NCI-H510A treated with DMSO at 0.1 percent for 48 hours (cell line): ENCODE measurements around the gene RBMS3.

Source experiments
- DNase-seq: peaks from one replicate; lab custom pipeline; 2025; lab: John Stamatoyannopoulos, UW

The RBMS3 gene

DNA sequence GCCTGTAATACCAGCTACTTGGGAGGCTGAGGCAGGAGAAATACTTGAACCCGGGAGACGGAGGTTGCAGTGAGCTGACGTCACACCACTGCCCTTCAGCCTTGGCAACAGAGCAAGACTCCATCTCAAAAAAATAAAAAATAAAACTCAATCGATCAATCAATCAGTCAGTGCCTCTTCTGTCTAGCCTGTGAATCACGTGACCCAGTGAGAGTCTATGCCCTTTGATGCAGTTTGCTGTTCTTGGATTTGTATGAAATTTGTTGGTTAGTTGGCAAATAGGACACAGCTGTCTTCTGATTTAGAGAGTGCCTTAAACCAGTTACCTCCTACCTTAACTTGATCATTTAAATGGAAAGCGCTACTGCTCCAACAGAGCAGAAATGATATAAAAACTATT is 3.6 kb upstream of the RBMS3 start:
- no peak for DNase-seq

GRCh38 chr3:29279286-29279685 is 1.6 kb upstream of the RBMS3 start:
- DNase-seq = no peak

GRCh38 chr3:29279806-29280205 is 1.1 kb upstream of the RBMS3 start:
- DNase-seq = no peak

GRCh38 chr3:29281094-29281343 is 148 bp downstream of the RBMS3 start:
- no peak for DNase-seq

DNA sequence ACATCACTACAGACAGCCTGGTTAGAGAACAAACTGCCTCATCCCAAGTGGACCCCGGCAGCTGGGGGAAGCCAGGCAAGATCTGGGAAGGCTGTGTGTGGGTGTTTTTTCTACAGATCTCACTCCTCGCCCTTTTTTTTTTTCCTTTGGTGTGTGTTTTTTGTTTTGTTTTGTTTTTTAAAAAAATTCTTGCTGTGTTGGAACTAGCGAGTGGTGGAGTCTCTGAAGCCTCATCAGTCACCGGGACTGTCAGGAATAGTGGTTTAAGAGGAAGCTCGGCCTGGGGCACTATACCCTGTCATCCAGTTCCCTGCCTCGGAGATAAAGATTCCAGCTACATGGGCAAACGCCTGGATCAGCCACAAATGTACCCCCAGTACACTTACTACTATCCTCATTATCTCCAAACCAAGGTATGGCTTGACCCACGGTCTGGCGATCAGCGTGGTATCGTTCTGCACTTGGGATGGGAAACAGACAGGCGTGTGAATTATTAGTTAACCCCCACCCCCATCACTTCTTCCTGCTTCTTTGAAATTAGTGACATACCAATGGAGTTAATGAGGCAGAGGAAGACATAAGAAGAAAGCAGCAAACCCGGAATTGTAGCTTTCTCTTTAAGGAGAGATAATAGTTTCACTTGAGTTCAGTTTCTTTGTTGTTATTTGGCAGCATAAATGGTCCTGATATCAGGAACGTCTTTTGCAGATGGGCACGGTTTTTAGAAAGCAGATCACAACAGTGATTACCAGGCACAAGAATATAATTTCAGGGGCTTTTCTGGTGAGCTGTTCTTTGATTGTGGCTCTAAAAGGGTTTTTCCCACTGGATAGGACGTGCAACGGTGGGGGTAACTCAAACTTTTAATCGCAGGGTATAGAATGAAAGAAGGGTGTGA is 722 bp downstream of the RBMS3 start:
- DNase-seq = no peak

GRCh38 chr3:29282427-29283230 is 1.8 kb downstream of the RBMS3 start:
- DNase-seq = no peak

DNA sequence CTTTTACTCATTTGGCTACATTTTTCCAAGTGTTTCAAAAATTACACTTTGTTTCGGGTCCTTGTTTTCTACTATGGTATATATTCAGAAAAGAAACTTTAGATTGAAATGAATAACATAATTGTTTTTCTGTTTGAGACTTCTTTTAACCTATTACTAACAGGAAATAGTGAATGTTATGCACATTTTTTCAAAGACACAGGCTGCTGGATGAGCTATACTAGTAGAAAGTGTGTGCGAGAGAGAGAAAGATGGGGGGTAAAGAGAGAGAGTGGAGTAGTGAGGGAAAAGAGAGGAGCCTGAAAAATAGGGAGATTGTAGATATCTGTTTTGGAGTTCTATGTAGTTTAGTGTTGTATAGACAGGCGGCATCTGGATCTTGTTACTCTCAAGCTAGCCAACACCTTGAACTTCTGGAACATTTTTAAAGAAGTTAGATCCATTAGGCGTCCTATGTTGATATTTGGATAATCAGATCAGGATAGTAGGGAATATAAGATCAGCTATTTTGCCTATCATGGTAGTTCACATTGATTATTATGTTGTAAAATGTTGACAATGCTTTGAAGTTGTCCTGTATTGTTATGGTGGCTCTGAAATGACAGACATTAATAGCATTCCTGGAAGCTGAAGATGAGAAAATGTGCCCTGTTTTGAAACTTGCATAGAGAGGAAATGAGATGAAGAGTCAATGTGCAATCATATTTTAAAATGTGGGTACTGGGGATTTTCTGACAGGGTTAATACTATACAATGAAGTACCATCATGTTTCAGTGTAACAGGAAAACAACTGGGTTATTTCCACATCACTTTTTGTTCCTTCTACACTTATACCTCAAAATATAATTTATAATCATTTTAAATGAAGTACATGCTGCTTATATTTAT is 2.6 kb downstream of the RBMS3 start:
- DNase-seq = no peak

- no peak for DNase-seq
Observed at GRCh38 chr3:29284497-29284896, 3.6 kb downstream of the RBMS3 start.

GRCh38 chr3:29285471-29286071 is 4.7 kb downstream of the RBMS3 start:
- DNase-seq = no peak

DNA sequence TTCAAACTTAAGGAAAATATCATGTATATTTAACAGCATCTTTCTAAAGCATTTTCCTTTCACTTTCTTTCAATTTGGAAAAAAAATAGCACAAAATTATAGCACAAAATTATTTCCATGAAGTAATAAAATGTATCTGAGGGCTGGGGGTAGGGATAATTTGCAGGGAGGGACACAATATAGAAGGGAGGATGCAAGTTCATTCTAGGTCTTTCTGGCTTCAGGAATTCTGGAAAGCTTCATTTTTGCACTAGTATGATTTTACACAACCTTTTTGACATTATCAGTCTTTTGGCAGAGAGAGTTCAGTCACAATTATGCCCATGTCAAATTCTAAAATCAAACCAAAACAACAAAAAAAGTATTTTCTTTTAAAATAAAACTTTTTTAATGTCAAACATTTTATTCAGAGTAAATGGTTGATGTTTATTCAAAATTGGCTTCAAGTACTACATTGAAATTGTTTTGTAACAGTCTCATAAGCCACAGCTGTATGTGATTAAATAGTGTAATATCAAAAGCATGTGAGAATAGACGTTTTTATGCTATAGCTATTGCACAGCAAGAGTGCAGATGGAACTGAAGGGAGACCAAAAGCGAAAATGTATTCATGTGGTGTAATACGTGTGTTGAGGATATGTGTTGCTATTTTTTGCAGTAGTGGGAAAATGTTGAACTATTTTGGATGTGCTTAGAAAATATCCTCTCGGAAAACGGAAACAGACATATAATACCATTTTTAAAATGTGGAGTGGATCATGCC is 5.8 kb downstream of the RBMS3 start:
- no peak for DNase-seq

DNA sequence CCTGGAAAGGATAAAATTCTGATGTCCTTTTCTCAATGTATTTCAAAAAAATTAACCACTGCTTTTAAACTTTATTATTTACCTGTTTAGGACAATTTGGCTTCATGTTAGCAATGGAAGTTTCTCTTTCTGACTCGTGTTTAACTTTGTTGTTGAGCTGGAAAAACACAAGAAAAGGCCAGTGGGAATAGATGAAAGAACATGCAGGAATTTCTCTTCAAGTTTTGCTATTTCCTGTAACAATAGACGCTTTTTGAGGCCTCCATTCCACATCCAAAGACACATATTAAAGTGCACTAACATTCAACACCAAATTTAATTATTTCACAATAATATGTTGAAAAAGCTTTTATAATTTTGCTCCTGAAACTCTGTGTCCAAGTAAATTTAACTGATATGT is 9.7 kb downstream of the RBMS3 start:
- DNase-seq = no peak

DNA sequence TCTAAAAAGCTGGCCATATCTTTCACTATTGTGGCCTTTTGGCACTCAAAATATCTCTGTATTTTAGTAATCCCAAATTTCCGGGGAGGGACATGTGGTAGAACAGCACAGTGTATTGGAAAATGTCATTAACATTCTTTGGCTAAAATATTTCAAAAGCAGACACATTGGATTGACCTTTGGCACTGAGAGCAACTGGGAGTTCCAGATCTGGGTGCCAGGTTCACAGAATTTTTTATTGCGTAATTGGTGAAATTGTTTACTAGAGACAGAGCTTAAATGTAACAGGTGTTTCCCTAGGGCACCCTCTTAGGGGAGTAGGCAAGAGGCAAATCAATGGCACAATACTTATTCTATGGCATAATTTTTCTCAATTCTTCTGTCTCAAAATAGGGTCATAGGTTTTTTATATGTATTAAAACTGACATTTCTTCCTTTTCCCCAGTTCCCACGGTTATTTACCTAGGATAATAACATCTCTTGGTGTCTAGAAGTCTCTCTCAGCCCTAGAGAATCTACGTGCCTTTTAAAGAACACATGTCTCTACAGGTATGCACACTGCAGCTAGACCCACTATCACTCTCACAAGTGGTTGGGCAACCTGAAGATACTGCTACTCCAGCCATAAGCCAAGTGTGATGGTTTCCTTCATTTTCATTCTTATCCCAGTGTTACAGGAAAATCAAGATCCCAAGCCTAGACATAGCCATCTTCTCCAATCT is 10.6 kb downstream of the RBMS3 start:
- no peak for DNase-seq

DNA sequence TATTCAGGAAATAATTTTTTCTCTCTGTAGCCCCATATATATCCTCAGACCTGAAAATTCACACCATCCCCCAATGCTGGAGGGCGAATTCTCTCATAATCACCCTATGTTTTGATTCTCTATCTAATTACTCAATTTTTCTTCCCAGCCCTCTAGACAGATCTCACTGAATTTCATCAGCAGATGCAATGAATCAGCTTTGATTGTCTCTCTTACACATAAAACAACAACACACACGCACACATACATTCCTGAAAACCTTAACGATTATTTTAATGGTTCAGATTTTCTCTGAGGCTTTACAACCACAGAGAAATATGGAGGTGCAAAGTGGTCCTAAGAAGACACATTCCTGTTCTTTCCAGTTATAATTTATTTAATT is 11.1 kb downstream of the RBMS3 start:
- no peak for DNase-seq

GRCh38 chr3:29293421-29293820 is 12.6 kb downstream of the RBMS3 start:
- no peak for DNase-seq

- no peak for DNase-seq
Observed at GRCh38 chr3:29297998-29298397, 17.1 kb downstream of the RBMS3 start.

DNA sequence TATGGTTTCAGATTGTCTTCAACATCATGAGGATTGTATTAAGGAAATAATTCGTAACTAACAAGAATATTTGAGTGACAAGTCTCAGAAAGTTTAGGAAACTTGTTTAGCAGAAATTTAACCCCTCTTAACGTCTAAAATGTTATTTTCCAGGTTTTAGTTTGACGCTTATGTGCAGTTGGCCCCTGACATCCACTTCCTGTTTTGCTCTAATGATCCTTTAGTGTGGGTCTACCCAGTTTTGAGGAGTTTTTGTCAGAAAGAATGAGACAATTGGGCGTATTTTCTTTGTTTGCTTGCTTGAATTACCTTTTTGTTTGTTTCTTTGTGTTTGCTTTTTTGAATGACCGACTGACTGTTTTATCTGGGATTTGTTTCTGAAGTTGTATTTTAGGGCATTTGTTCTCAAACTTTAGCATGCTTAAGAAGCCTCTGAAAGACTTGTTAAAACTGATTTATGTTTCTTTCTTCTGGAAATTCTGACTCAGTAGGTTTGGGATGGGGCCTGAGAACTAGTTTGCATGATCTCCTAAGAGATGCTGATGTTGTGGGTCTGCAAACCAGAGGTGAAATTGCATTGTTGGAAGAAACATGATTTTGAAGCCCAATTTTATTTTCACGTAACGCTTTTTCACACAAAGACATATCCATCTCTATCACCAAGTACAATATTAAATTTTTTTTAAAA is 20.6 kb downstream of the RBMS3 start:
- DNase-seq = no peak

- no peak for DNase-seq
Observed at GRCh38 chr3:29302619-29303018, 21.7 kb downstream of the RBMS3 start.

- DNase-seq = no peak
Observed at GRCh38 chr3:29307295-29307694, 26.4 kb downstream of the RBMS3 start.

- no peak for DNase-seq
Observed at GRCh38 chr3:29310865-29311264, 30.0 kb downstream of the RBMS3 start.

GRCh38 chr3:29311795-29312194 is 30.9 kb downstream of the RBMS3 start:
- no peak for DNase-seq
